ENCODE results near the gene HEXIM1. TPM values are rescaled to one million over a fixed set of nuclear protein-coding genes. Genes with fewer than 3 reads are reported as not detected.

The HEXIM1 gene
- total RNA-seq, 2 experiments from 2014 or later = 34.6 to 34.7 TPM

GRCh38 chr17:45136846-45137560 is 11.3 kb upstream of the HEXIM1 start:
- ChIA-PET POLR2A (no interaction called here), CTCF (interaction anchor here (0.5 to 9.1 kb wide), 5 partner anchors 12 to 88 kb away, joined by 4 to 196 read pairs (median 21); partner anchors contain the start of gene HEXIM1)

- ChIA-PET POLR2A (no interaction called here), CTCF (interaction anchor here (0.5 to 9.1 kb wide), 3 partner anchors 11 to 62 kb away, joined by 4 to 196 read pairs (median 136); partner anchors contain the start of gene HEXIM1)
Measured at GRCh38 chr17:45137561-45138305, 10.5 kb upstream of the HEXIM1 start.

GRCh38 chr17:45138911-45139532 is 9.3 kb upstream of the HEXIM1 start:
- ChIA-PET POLR2A (interaction anchor here (0.6 kb wide), 1 partner anchor 9 kb away, joined by 4 read pairs; the partner anchor contains the start of gene HEXIM1), CTCF (interaction anchor here (0.8 to 1.6 kb wide), 3 partner anchors 10 to 59 kb away, joined by 4 read pairs; partner anchors contain the start of gene HEXIM1)

GRCh38 chr17:45139533-45139920 is 8.7 kb upstream of the HEXIM1 start:
- ChIA-PET CTCF (interaction anchor here (0.8 to 1.6 kb wide), 3 partner anchors 9 to 58 kb away, joined by 4 read pairs; partner anchors contain the start of gene HEXIM1), POLR2A (interaction anchor here (0.6 kb wide), 1 partner anchor 9 kb away, joined by 4 read pairs; the partner anchor contains the start of gene HEXIM1)

- ChIA-PET POLR2A (interaction anchor here (1.4 kb wide), 1 partner anchor 18 kb away, joined by 5 read pairs; the partner anchor contains the start of gene HEXIM2), CTCF (interaction anchor here (0.6 to 11.1 kb wide), 3 partner anchors 10 to 54 kb away, joined by 3 to 196 read pairs (median 4); partner anchors contain the start of genes ACBD4 and PLCD3)
Measured at GRCh38 chr17:45143094-45143670, 5.1 kb upstream of the HEXIM1 start.

- ChIA-PET POLR2A (interaction anchor here (1.4 kb wide), 1 partner anchor 18 kb away, joined by 5 read pairs; the partner anchor contains the start of gene HEXIM2), CTCF (interaction anchor here (0.8 to 11.1 kb wide), 2 partner anchors 11 to 53 kb away, joined by 4 to 196 read pairs; partner anchors contain the start of genes ACBD4 and PLCD3)
Measured at GRCh38 chr17:45143767-45144198, 4.5 kb upstream of the HEXIM1 start.

GRCh38 chr17:45144199-45145034 is 3.9 kb upstream of the HEXIM1 start:
- CTCF ChIA-PET = interaction anchor here (11.1 kb wide), 1 partner anchor 11 kb away, joined by 196 read pairs; the partner anchor contains the start of genes ACBD4 and PLCD3
- POLR2A ChIA-PET = interaction anchor here (1.4 kb wide), 1 partner anchor 17 kb away, joined by 5 read pairs; the partner anchor contains the start of gene HEXIM2

- ChIA-PET CTCF (interaction anchor here (11.1 kb wide), 1 partner anchor 12 kb away, joined by 196 read pairs; the partner anchor contains the start of genes ACBD4 and PLCD3), POLR2A (interaction anchor here (0.7 to 1.4 kb wide), 2 partner anchors 16 to 17 kb away, joined by 5 read pairs; partner anchors contain the start of gene HEXIM2)
Measured at GRCh38 chr17:45145035-45145389, 3.3 kb upstream of the HEXIM1 start.

- ChIA-PET CTCF (interaction anchor here (1.0 to 11.1 kb wide), 2 partner anchors 13 to 14 kb away, joined by 3 to 196 read pairs; partner anchors contain the start of genes ACBD4 and PLCD3), POLR2A (interaction anchor here (0.6 to 1.3 kb wide), 2 partner anchors 9 to 13 kb away, joined by 3 to 9 read pairs; no protein-coding TSS in a partner anchor)
Measured at GRCh38 chr17:45146166-45146565, 2.1 kb upstream of the HEXIM1 start.

GRCh38 chr17:45146592-45146889 is 1.7 kb upstream of the HEXIM1 start:
- ChIA-PET CTCF (interaction anchor here (1.0 to 11.1 kb wide), 2 partner anchors 13 to 14 kb away, joined by 3 to 196 read pairs; partner anchors contain the start of genes ACBD4 and PLCD3), POLR2A (interaction anchor here (1.3 kb wide), 1 partner anchor 9 kb away, joined by 3 read pairs; no protein-coding TSS in a partner anchor)

- CTCF ChIA-PET = interaction anchor here (2.5 to 11.1 kb wide), 3 partner anchors 14 to 79 kb away, joined by 9 to 196 read pairs (median 103); partner anchors contain the start of genes ACBD4, HEXIM2 and PLCD3
Measured at GRCh38 chr17:45146890-45147580, 1.2 kb upstream of the HEXIM1 start.

GRCh38 chr17:45147581-45148182 is 593 bp upstream of the HEXIM1 start:
- ChIA-PET POLR2A (interaction anchor here (0.6 to 6.2 kb wide), 12 partner anchors 9 to 262 kb away, joined by 4 to 143 read pairs (median 8); partner anchors contain the start of genes ACBD4, HEXIM2 and NMT1), CTCF (interaction anchor here (0.8 to 11.1 kb wide), 12 partner anchors 8 to 1025 kb away, joined by 3 to 196 read pairs (median 6); partner anchors contain the start of genes ACBD4, HEXIM2 and PLCD3)

More at GRCh38 chr17:45146890-45147580, 1.2 kb upstream of the HEXIM1 start:
- POLR2A ChIA-PET = interaction anchor here (1.3 to 6.2 kb wide), 4 partner anchors 8 to 80 kb away, joined by 3 to 143 read pairs (median 39); partner anchors contain the start of genes ACBD4 and HEXIM2

GRCh38 chr17:45149037-45149668 is 878 bp downstream of the HEXIM1 start:
- ChIA-PET POLR2A (interaction anchor here (0.6 to 6.2 kb wide), 15 partner anchors 10 to 253 kb away, joined by 3 to 143 read pairs (median 7); partner anchors contain the start of genes ACBD4, HEXIM2, MAP3K14 and NMT1), CTCF (interaction anchor here (1.1 to 11.1 kb wide), 18 partner anchors 10 to 1026 kb away, joined by 3 to 196 read pairs (median 6); partner anchors contain the start of genes ACBD4, HEXIM2 and PLCD3)

GRCh38 chr17:45149669-45150664 is 1.7 kb downstream of the HEXIM1 start:
- ChIA-PET POLR2A (interaction anchor here (0.6 to 6.2 kb wide), 11 partner anchors 10 to 167 kb away, joined by 3 to 143 read pairs (median 10); partner anchors contain the start of genes ACBD4, HEXIM2, MAP3K14 and NMT1), CTCF (interaction anchor here (0.6 to 11.1 kb wide), 17 partner anchors 11 to 98 kb away, joined by 3 to 196 read pairs (median 7); partner anchors contain the start of genes ACBD4, HEXIM2 and PLCD3)

Data from activated CD8-positive, alpha-beta memory T cell treated with anti-CD3 and anti-CD28 coated beads for 36 hours (primary cell).